Transverse colon (tissue), 3 donors: ENCODE data around the gene ME3.

Experiments used
- CTCF ChIP-seq, 5 experiments: fragments of 200-600 bp in 3 of 5; fragments of 450-650 bp in 2 of 5; sonication (generic) in 3 of 5; IDR thresholded peaks; 1 replicate in 2 of 5; 2 replicates in 3 of 5; pipeline ENCODE4 v1.5.1; 2016 to 2017; ENCODE audit warnings: antibody characterized with exemption in 5 of 5, inconsistent platforms in 3 of 5, mild to moderate bottlenecking in 2 of 5, moderate library complexity in 1 of 5
- EP300 ChIP-seq: sonication (generic); formaldehyde crosslinking; IDR thresholded peaks from one replicate; pipeline ENCODE4 v1.6.1; 2017; ENCODE audit warnings: antibody characterized with exemption, low read depth
- POLR2A ChIP-seq: fragments of 450-650 bp; IDR thresholded peaks from one replicate; pipeline ENCODE4 v1.6.1; 2016; ENCODE audit warnings: antibody characterized with exemption, mild to moderate bottlenecking, moderate library complexity

GRCh38 chr11:86487671-86488070 is 184.7 kb downstream of the ME3 start:
- TF ChIP-seq POLR2A (no peak), CTCF (IDR thresholded peaks at IDR 0.05) (no peak), EP300 (no peak)
